Measurements from ENCODE around the gene FASTKD3.

DNA sequence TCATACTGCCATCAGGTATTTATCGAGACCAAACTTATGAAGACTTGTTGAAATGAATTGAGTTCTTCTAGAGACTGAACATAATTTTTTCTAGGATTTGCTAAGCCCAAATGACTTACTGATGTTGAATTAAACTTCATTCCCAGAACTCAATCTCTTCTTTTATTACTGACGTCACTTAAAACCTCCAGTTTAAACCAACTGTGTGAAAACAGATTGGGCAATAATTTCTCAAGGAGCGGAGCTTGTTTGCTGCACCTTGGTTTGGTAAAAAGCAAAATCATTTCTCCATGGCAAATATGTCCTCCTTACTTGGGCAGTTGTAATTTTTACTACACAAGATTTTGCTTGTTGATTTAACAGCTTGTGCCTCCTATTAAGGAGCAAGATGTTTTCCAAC lies 55.3 kb downstream of the FASTKD3 start:
- TF ChIP-seq CTCF (conservative IDR thresholded peaks at IDR 0.05 in 1 of 2, IDR thresholded peaks at IDR 0.05 in 1 of 2; ENCODE audit: extremely low read depth in 1 of 2, insufficient read depth in 1 of 2, low read depth in 1 of 2, low read length in 2 of 2) (no peak), EZH2 (IDR thresholded peaks at IDR 0.05; ENCODE audit: borderline replicate concordance, low read length) (no peak)
